Colonic mucosa (tissue), 4 donors: ENCODE measurements around the gene RBFOX2. TPM values are rescaled to one million over a fixed set of nuclear protein-coding genes. Genes with fewer than 3 reads are reported as not detected.

Source experiments
- DNase-seq: peaks from one replicate; pipeline ENCODE4 v3.0.0-alpha.2; 2020
- H3K27ac ChIP-seq: fragments of 200-600 bp; one replicate; pipeline ENCODE4 v1.8.0; 2021
- H3K27me3 ChIP-seq: fragments of 200-600 bp; one replicate; pipeline ENCODE4 v1.8.0; 2021
- H3K36me3 ChIP-seq: fragments of 200-600 bp; one replicate; pipeline ENCODE4 v1.8.0; 2021
- H3K4me1 ChIP-seq: fragments of 200-600 bp; one replicate; pipeline ENCODE4 v1.8.0; 2021; ENCODE audit warnings: mild to moderate bottlenecking
- H3K4me3 ChIP-seq: fragments of 200-600 bp; one replicate; pipeline ENCODE4 v1.8.0; 2021
- H3K9ac ChIP-seq, 2 donors: one replicate each; pipeline ENCODE4 v1.7.0; 2013; ENCODE audit warnings: control low read depth in 2 of 2, low read depth in 2 of 2, low read length in 2 of 2
- H3K9me3 ChIP-seq: fragments of 200-600 bp; one replicate; pipeline ENCODE4 v1.8.0; 2021
- CTCF ChIP-seq: fragments of 200-600 bp; IDR thresholded peaks from one replicate; pipeline ENCODE4 v1.8.0; 2022; ENCODE audit warnings: antibody characterized with exemption, mild to moderate bottlenecking
- intact Hi-C: fragments of 100-400 bp; cut with DNase I; formaldehyde crosslinking; loops from one replicate; pipeline ENCODE4 v1.14.1; 2022
- total RNA-seq, 2 donors: library from RNA; stranded (reverse); fragmentation: NEBNext Ultra II Directional in 1 of 2; extraction: Animal tissue kit (Norgen Biotek cat#: 25700) in 1 of 2; gene quantifications; one replicate each; pipeline ENCODE4 v1.2.1, GENCODE V29; 2021
- donor health status: healthy.
- donor health status: DM: no; HTN: no; CAD: no.
- donor health status: DM: no; HTN: no; CAD: no.

Gene RBFOX2
- total RNA-seq, 2 donors from 2014 or later = 44.4 to 60.2 TPM

DNA sequence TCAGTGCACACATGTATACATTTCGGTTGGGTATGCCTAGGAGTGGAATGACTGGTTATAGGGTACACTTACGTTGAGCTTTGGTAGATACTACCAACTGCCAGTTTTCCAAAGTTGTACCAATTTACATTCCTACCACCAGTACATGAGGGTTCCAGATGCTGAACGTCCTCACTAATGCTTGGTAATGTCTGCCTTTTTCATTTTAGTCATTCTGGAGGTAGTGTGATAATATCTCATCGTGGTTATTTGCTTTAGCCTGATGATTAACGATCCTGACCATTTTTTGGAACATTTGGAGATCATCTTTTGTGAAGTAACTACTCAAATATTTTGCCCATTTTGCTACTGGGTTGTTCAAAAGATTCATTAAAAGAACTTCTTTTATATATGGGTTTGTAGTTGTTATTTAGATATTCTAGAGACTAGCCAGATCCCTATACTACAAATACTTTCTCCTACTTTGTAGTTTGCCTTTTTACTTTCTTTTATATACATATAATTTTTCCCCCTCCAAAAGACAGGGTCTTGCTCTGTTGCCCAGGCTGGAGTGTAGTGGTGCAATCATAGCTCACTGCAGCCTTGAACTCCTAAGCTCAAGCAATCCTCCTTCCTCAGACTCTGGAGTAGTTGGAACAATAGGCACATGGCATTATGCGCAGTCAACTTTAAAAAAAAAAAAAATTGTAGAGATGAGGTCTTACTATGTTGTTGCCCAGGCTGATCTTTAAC lies 62.1 kb downstream of the RBFOX2 start:
- Histone ChIP-seq H3K9me3 (no peaks in the 10 kb centered on the region), H3K27me3 (no peaks in the 10 kb centered on the region), H3K9ac (no peak overlapping the region), H3K4me1 (no peaks in the 10 kb centered on the region), H3K27ac (no peak overlapping the region), H3K4me3 (no peak overlapping the region), H3K36me3 (no peaks in the 10 kb centered on the region)
- no peak for DNase-seq
- intact Hi-C loops = no loop called here
- no peak for TF ChIP-seq CTCF

- Histone ChIP-seq H3K4me3 (no peak overlapping the region), H3K9ac (no peak overlapping the region), H3K4me1 (no peaks in the 10 kb centered on the region), H3K27me3 (no peaks in the 10 kb centered on the region), H3K9me3 (no peaks in the 10 kb centered on the region), H3K36me3 (no peaks in the 10 kb centered on the region), H3K27ac (no peak overlapping the region)
- TF ChIP-seq CTCF = no peak
- intact Hi-C loops = no loop called here
- no peak for DNase-seq
These were observed 65.3 kb downstream of the RBFOX2 start for GRCh38 chr22:35963237-35963810.

GRCh38 chr22:35961480-35962295 lies 66.9 kb downstream of the RBFOX2 start:
- no peak for TF ChIP-seq CTCF
- Histone ChIP-seq H3K4me3 (no peak overlapping the region), H3K9me3 (no peaks in the 10 kb centered on the region), H3K36me3 (no peaks in the 10 kb centered on the region), H3K27me3 (no peaks in the 10 kb centered on the region), H3K4me1 (no peaks in the 10 kb centered on the region), H3K9ac (no peak overlapping the region), H3K27ac (no peak overlapping the region)
- no peak for DNase-seq
- intact Hi-C loops = no loop called here

GRCh38 chr22:35960854-35961253 lies 67.8 kb downstream of the RBFOX2 start:
- Histone ChIP-seq H3K4me1 (no peaks in the 10 kb centered on the region), H3K4me3 (no peak overlapping the region)

More at GRCh38 chr22:35960854-35961253, 67.8 kb downstream of the RBFOX2 start:
- intact Hi-C loops = no loop called here
- H3K9ac ChIP-seq = no peak overlapping the region
- no peak for TF ChIP-seq CTCF
- no peak overlapping the region for H3K27ac ChIP-seq
- DNase-seq = no peak
- no peaks in the 10 kb centered on the region for H3K36me3 ChIP-seq
- H3K27me3 ChIP-seq = no peaks in the 10 kb centered on the region
- no peaks in the 10 kb centered on the region for H3K9me3 ChIP-seq
